HG02571 (cell line): ENCODE measurements around the gene UBAP2.

Experiments
- ATAC-seq: cut with Tn5 transposase; IDR thresholded peaks from one replicate; pipeline ENCODE4 v1.9.1; 2021; ENCODE audit warnings: mild to moderate bottlenecking, moderate library complexity; ENCODE audit not compliant: unreplicated experiment

Gene UBAP2

DNA sequence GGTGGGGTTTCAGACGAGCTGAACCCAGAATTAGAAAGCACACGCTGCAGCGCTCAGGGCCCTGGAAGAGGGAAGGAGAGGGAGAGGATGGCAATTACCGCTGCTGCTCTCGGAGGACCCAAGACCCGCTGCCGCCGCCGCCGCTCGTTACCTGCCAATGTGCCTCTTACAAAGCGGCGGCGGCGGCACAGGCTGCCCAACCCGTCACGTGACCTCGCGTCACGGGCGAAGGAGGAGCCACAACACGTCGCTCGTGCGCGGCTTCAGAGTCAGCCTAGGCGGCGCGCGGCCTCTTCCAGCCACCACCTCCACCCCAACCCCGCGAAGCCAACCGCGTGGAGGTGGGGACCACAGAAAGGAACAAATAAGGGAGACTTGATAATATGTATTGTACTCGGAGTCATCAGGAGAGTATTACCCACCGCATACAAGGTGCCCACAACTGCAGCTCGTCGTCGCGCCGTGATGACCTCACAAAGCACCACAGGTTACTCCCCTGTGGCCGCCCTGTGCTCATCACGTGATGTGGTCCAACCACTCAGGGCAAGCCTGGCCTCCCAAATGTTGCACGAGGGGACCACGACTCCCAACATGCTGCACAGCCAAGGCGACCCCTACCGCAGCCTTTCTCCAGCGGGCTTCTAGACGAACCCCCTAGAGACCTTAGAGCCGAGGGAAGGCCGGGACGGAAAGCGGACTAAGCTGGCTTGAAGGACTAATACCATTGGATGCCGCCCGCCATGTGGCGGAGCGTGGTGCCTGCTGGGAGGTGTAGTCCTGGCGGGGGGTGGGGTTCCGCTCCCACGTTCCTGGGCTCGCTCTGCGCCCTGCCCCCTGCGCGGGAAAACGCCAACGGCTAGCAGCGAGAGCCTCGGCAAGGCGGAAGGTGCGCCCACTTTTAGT, at the start of gene UBAP2:
UBAP2 (minus strand) TSS at position 161 of the 903 bp plus-strand sequence. CDS start 31,739 bp downstream, outside the sequence.
- peak; percentile 73 for ATAC-seq

DNA sequence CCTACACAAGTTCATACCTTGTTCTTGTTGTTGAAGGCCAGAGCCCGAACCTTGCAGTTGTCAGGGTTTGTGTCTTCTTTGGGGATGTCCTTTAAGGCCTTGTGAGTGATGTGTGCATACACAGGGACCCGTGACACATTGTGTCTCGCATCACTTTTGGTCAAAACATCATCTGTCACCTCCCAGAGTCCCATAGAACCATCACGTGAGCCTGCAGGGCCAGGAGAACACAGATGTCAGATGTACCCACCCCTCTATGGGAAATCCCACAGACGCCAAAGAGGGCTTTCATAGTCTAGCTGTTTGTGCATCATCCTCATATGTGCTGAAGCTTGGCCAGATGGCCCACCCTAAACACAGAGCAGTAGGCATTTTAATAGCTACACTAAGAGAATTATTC, 49.6 kb upstream of the UBAP2 start:
- ATAC-seq, result peak; percentile 52

- peak; percentile 76 for ATAC-seq
Measured at GRCh38 chr9:34097865-34098264, 49.2 kb upstream of the UBAP2 start.

DNA sequence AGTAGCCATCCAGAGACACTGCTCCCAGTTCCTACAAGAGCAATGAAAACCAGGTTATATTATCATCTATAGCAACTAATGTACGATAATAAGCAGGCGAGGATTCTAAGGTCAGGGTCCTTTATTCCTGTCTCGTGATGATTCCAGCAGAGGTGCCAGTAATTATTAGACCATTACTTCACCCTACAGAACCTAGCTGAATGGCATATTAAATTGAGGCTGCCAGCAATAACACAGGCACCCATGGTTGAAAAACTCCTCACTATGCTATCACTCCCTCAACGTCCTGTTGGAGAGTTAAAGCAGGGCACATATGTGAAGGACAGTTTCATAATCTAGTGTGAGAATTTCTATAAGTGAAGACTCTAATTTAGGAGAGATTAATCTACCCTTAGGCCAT, 48.1 kb upstream of the UBAP2 start:
- ATAC-seq, result no peak

DNA sequence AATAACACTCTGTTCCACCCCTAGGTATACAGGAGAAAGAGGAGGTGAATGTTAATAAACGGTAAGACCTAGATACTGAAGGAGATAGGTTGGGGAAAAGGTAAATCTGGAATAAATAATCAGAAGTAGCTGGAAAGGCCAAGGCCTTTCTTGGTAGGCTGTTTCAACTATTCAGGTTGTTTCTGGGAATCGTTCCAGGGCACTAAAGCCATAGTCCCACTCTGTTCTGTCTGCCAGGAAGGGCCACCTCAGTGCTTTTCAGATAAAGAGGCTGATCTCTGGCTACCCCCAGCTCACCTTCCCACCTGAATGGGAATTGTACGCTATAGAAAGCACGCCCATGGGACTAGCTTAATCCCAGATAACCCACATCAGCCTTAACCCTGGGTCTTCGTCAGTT, 44.9 kb upstream of the UBAP2 start:
- no peak for ATAC-seq

DNA sequence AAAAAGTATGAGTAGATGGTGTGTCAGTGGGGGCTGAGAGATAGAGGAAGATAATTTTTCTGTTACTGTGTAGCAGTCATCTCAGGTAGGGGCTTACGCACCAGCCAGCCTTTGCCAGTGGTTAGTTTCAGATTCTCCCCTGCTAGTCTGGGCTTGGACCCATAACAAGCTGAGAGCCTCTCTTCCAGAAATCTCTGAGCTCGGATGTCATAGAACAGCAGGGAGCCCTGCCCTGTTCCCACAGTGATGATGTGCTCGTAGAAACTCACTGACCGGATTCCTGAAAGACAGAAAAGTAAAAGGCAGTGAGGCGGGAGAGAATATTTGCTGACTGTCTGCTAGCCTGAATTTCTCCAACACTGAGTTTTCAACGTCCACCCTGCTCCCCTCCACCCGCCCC, 40.6 kb upstream of the UBAP2 start:
- no peak for ATAC-seq

GRCh38 chr9:34087370-34087769, 38.7 kb upstream of the UBAP2 start:
- no peak for ATAC-seq

DNA sequence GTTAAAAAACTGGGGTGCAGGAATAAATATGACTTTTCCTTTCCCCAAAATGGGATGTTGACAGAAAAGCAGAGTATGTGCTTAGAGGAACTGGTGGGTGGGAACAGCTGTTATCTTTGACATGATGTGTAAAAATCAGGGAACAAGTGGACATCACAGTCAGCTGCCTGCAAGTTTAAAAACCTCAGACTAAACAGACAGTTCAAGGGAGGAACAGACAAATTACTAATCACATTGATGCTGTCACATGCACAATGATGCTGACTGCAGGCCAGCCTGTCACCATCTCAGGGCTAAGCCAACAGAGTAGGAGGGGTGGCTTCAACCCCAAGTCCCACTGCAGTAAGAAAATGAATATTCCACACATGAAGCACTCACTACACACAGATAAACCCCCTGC, 38.2 kb upstream of the UBAP2 start:
- ATAC-seq, result no peak

DNA sequence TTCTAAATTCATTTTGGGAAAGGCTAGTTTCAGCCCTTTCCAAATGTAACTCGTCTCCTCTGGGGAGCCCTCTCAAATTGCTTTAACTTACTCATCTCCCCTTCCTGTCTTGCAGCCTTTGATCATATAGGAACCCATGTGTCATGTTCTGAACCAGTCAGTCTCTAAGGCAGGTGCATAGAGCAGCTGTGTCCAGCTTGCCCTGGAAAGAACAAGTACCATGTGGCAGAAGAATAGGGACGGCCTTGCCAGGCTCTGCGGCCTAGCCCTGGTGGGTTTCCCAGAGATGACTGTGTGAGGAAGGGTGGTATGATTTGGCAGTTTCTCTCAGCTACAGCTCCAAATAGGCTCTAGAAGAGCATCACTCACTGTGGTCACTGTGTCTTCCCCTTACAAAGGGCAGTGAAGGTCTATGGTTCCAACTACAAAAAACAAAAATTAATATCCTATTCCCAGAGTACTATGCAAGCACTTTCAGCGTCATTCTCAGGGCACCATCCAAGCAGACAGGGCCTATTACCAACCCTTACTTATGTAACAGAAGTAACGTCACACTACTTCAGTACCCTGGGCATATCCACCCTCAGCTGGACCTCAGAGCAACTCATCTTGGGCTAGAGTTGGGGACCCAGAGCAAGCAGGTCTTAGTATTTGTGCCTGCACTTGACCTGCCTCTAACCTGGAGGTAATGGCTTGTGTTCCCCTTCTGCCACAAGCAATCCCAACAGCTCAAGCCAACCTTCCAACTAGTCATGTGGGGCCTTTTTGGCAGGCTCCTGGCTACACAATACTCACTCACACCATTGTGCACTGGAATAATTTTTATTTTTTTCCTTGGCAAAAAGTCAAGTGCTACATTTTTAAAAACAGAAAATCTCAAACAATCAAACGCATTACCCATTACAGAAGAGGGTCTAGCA, 37.2 kb upstream of the UBAP2 start:
- ATAC-seq, result no peak

- ATAC-seq, result no peak
Measured at GRCh38 chr9:34084562-34084961, 35.9 kb upstream of the UBAP2 start.

DNA sequence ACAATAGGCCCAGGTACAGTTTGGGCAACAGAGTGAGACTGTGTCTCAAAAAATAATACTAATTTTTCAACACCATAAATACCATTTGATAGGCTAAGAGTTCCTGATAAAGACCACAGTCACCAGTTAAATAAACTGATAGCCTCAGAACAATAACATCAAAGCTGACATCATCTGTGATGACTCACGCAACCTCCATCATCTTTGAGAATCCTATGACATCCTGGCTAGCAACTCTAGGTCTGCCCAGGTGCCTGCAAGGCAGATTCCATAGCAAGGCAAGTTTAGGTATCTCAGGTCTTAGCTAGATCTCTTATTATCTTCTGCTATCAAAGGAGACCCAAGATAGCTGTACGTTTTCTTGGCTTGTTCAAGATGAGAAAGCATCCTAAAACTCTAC, 30.5 kb upstream of the UBAP2 start:
- ATAC-seq, result no peak

- ATAC-seq, result no peak
Measured at GRCh38 chr9:34072868-34073590, 24.3 kb upstream of the UBAP2 start.

DNA sequence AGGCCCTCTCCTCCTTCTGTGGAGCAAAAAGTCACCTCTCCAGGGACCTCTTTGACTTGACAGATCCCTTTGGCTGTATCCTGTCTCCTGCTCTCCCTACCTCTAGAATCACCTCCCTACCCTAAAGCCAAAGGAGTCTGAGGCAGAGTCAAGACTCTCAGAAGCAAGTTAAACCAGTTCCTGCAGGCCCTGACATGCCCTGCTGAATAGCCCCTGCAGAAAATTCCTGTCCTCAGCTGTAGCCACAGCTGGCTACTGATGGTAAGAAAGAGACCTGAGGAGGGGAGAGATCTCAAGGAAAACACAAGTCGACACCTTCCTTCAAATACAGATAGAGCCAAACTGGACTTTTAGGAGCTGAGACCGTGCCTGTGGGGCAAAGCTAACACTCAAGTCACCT, 23.7 kb upstream of the UBAP2 start:
- ATAC-seq, result no peak

- ATAC-seq, result no peak
Measured at GRCh38 chr9:34070606-34071324, 22.1 kb upstream of the UBAP2 start.

DNA sequence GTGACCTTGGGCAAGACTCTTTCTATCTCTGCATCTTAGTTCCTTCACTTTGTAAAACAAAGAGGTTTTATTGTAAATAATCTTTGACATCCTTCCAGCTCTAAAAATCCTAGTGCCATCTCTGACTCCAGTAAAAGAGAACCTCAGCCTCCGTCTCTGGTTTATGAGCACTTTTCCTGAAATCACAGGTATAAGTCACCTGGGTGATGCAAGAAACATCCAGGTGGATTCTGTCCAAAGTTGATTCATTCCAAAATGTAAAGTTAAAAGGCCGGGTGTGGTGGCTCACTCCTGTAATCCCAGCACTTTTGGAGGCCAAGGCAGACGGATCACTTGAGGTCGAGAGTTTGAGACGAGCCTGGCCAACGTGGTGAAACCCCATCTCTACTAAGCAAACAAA, 21.1 kb upstream of the UBAP2 start:
- ATAC-seq, result no peak

- ATAC-seq, result no peak
Measured at GRCh38 chr9:34065541-34065940, 16.9 kb upstream of the UBAP2 start.

DNA sequence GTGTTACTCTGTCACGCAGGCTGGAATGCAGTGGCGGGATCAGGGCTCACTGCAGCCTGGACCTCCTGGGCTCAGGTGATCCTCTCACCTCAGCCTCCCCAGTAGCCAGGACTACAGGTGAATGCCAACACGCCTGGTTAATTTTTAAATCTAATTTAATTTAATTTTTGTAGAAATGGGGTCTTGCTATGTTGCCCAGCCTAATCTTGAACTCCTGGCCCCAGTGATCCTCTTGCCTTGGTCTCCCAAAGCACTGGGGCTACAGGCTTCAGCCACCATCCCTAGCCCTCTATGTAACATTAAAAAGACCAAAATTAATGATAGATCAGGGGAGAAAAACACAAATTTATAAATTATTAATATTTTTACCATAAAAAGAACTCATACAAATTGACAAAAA, 11.3 kb upstream of the UBAP2 start:
- no peak for ATAC-seq

GRCh38 chr9:34059281-34059680, 10.6 kb upstream of the UBAP2 start:
- no peak for ATAC-seq

DNA sequence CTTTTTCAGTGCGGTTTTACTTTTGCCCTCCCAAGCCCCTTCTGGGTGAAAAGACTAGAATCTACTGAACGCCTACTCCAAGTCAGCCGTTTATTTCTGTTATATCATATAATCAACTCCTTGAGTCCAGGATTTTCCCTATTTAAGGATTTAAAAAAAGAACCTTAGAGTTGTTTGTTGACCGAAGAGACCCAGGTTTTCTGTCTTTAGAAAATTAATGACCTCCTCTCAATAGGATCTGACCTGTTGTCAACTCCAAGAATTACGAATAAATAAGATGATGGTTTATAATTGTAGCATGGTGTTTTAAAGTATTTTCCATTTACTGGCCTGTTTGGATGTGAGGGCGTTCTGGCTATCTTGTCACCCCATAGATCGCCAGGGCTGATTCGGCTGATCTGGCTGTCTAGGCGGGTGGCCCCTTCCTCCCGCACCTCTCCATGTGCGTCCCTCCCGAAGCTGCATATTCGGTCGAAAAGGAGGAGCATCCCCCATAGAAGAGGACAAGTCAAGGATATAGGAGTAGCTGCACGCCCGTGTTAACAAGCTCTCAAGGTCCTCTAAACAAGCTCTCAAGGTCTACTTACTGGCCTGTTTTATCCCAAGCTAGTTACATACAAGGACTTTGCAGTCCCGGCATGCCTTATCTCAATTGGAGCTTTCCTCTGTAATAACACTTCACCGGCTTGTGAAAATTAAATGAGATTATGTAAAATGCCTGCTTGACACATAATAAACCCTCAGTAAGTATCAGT, 1.1 kb upstream of the UBAP2 start:
- no peak for ATAC-seq
